HG03442 (cell line): ENCODE measurements around the gene TMPRSS13.

Experiments used
- ATAC-seq: cut with Tn5 transposase; IDR thresholded peaks from one replicate; pipeline ENCODE4 v1.9.1; 2021; ENCODE audit warnings: mild to moderate bottlenecking, moderate library complexity; ENCODE audit not compliant: unreplicated experiment

Gene TMPRSS13

GRCh38 chr11:117859488-117860112 lies 69.6 kb downstream of the TMPRSS13 start:
- no peak for ATAC-seq

GRCh38 chr11:117859061-117859460 lies 70.1 kb downstream of the TMPRSS13 start:
- ATAC-seq = no peak

GRCh38 chr11:117857734-117858414 lies 71.3 kb downstream of the TMPRSS13 start:
- ATAC-seq = no peak

GRCh38 chr11:117855912-117856651 lies 73.1 kb downstream of the TMPRSS13 start:
- no peak for ATAC-seq

- ATAC-seq = no peak
Observed at GRCh38 chr11:117855186-117855845, 73.9 kb downstream of the TMPRSS13 start.

GRCh38 chr11:117852309-117852708 lies 76.9 kb downstream of the TMPRSS13 start:
- no peak for ATAC-seq

- no peak for ATAC-seq
Observed at GRCh38 chr11:117851852-117852251, 77.3 kb downstream of the TMPRSS13 start.

- ATAC-seq = no peak
Observed at GRCh38 chr11:117851106-117851505, 78.1 kb downstream of the TMPRSS13 start.
